A549 (cell line): Measurements from ENCODE around the gene LTV1.

Experiments used
- CTCF ChIP-seq: fragments of >200 bp; sonication (Bioruptor Twin); formaldehyde crosslinking; IDR thresholded peaks from 3 replicates; pipeline ENCODE4 v1.5.1; 2016
- KDM1A ChIP-seq: fragments of 200-600 bp; sonication (generic); IDR thresholded peaks from 2 replicates; pipeline ENCODE4 v1.6.1; 2016; ENCODE audit warnings: low read depth, mild to moderate bottlenecking
- POLR2A ChIP-seq: IDR thresholded peaks from 2 replicates; pipeline ENCODE4 v1.6.1; 2012; ENCODE audit warnings: mild to moderate bottlenecking, low read length
- RAD21 ChIP-seq, 2 experiments: fragments of >200 bp in 1 of 2; sonication (Bioruptor Twin) in 1 of 2; formaldehyde crosslinking in 1 of 2; IDR thresholded peaks in 1 of 2; conservative IDR thresholded peaks in 1 of 2; 2 replicates in 1 of 2; 3 replicates in 1 of 2; pipeline ENCODE4 v1.6.1; 2012 to 2018; ENCODE audit warnings: inconsistent platforms in 1 of 2

GRCh38 chr6:143810745-143811144, 32.4 kb upstream of the LTV1 start:
- TF ChIP-seq CTCF (no peak), RAD21 (conservative IDR thresholded peaks at IDR 0.05 in 1 of 2, IDR thresholded peaks at IDR 0.05 in 1 of 2) (no peak), KDM1A (no peak), POLR2A (no peak)
